Putamen (tissue), 1 donor: ENCODE results near the gene SELENOF.
"Not testable (repeated sequence)": the region's sequence is repeated elsewhere in the genome, so short reads cannot be mapped to it uniquely, and the experiment has no call there.

ENCODE experiments used
- DNase-seq: peaks from one replicate; pipeline ENCODE4 v3.0.0-alpha.2; 2016; ENCODE audit warnings: low spot score

Gene SELENOF

DNA sequence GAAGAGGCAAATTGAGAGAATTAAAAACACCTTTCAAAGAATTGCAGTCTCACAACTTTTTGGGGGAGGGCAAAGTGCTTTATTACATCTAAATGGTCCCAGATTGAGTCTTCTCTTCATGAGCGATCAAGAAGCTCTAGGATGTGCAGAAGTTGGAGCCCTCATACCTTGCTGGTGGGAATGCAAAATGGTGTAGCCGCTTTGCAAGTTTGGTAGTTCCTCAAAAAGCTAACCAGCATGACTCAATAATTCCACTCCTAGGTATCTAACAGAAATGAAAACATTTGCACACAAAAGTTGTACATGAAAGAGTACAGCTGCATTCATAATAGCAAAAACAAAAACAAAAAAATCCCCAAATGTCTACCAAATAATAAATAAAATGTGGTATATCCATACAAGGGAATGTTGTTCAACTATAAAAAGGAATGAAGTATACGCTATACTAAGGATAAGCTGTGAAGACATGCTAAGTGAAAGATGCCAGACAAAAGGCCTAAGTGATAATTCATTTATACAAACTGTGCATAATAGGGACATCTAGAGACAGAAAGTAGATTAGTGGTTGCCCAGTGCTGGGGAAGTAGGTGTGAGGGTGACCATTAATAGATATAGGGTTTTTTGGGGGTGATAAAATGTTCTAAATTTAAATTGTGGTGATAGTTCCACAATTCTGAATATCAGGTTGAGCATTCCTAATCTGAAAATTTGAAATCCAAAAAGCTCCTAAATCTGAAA, 55.2 kb downstream of the SELENOF start:
- no peak for DNase-seq

DNA sequence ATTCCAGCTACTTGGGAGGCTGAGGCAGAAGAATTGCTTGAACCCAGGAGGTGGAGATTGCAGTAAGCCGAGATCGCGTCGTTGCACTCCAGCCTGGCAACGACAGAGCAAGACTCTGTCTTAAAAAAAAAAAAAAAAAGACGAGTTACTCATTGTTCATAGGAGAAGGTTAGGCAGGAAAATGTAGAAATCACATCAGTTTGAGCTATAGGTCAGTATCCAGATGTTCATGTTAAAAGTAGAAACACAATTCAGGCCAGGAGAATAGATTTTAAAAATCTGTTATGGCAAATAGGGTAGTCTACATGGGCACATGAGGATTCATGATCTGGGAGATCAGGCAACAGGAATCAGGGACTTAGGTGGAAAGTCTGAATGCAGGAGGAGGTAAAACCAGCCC, 57.7 kb downstream of the SELENOF start:
- no peak for DNase-seq

DNA sequence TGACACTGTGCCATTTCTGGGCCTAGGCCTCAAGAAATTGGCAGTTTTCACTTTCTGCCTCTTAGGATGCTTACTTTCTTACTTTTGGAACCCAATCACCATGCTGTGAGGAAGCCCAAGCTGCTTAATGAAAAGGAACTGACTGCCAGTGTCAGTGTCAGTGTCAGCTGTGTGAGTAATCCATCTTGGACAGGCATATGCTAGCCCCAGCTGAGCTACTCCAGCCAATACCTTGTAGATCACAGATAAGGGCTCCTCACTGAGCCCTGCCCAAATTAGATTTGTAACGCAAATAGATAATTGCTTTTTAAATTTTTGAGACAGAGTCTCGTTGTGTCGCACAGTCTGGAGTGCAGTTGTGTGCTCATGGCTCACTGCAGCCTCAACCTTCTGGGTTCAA, 59.6 kb downstream of the SELENOF start:
- DNase-seq, result no peak

DNA sequence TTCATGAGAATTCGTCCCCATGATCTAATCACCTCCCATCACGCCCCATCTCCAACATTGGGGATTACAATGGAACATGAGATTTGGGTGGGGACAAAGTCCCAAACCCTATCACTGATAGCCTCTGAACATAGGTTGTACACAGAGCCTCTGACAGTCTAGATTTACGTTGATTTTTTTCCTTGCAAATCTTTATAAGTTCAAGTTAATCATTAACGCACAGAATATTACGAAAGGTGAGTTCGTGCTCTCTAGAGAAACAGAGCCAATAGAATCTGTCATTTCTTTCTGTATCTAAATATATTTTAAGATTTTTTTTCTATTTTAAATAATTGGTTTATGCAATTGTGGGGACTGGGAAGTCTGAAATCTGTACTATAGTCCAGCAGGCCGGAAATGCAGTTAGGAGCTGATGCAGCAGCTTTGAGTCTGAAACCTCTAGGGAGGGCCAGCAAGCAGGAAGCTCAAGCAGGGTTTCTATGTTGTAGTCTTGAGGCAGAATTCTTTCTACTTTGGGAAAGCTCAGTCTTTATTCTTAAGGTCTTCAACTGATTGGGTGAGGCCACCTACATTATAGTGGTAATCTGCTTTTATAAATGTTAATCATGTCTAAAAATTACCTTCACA, 61.0 kb downstream of the SELENOF start:
- DNase-seq, result no peak

DNA sequence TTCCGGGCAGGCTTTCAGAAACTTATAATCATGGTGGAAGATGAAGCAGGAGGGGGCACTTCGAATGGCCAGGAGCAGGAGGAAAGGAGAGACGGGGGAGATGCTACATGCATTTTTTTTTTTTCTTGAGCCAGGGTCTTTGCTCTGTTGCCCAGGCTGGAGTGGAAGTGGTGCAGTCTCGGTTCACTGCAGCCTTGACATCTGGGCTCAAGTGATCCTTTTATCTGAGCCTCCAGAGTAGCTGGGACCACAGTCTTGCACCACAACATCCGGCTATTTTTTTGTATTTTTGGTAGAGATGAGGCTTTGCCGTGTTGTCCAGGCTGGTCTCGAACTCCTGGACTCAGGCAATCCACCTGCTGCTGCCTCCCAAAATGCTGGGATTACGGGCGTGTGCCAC, 61.6 kb downstream of the SELENOF start:
- no peak for DNase-seq

DNA sequence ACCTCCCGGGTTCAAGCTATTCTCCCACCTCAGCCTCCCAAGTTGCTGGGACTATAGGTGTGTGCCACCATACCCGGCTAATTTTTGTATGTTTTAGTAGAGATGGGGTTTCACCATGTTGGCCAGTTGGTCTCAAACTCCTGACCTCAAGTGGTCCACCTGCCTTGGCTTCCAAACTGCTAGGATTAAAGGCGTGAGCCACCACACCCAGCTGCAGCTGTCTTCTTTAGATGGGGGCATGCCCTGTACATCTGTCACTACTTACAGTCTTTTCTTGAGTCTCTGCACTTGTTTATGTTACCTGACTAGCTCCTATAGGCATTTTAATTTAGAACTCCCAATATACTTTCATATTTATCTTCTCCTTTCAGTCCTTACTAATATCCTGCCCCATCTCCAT, 64.2 kb downstream of the SELENOF start:
- DNase-seq, result no peak

DNA sequence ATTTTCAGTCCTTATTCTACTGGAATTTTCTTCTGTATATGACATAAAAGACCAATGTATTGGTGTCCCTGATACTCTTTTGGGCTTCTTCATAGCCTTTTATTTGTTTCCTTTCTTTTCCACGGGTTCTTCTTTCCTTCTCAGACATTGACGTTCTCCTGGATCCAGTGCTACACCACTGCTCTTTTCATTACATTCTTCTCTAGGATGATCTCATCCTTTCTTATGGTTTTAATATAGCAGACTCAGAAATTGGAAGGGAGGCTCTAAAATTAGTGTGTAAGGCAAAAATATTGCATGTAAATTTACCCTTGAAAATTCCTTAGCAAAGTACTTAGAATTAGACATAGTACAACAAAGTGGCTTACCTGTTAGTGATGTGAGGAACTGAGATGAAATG, 65.3 kb downstream of the SELENOF start:
- DNase-seq, result no peak

DNA sequence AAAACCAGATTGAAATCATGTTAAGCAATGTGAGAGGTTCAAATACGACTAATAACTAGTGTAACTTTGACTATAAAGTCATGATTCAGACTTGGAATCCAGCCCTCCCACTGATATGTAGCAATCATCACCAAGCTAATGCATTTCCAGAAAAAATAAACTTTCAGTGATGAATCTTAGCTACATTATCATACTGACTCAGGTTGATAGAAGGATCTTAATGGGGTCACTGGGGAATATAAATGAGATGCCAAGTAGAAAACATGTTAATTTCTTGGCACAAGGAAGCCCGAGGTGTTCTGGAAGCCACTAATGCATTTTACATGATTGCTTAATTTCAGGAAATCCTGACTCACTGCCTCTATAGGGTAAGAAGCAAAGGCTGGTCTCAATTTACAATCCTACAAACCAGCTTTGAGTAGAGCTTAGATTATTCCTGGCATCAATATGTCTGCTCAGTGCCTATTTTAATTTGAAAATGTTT, 67.7 kb downstream of the SELENOF start:
- no peak for DNase-seq

DNA sequence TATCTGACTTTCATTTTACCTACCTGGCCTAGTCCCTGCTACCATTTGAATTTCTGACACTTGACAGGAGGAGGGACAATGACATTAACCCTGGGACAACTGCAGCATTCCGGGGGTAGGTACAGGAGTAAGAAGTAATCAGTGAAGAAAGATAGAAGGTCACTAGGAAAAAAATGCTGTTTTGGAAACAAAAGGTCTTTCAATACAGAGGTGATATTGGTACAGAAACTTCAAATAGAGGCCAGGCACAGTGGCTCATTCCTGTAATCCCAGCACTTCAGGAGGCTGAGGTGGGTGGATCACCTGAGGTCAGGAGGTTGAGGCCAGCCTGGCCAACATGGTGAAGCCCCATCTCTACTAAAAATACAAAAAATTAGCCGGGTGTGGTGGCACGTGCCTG, 68.4 kb downstream of the SELENOF start:
- DNase-seq, result no peak

DNA sequence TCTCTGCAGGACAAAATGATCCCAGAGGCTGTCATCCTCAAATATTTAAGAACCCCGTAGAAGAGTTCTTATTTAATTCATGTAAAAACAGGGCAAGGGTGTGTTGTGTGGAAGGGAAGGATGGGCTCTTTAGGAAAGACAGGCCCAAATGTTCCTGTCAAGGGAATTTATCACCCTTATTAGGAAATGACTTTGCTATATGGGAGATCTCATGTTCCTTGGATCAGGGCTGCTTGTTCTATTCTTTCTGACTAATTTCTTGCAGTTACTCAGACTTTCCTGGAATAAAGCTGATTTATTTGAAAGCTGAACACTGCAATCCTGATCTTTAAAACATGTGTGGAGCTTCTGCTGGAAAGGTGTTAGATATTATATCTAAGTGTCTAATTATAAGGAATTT, 72.8 kb downstream of the SELENOF start:
- no peak for DNase-seq

DNA sequence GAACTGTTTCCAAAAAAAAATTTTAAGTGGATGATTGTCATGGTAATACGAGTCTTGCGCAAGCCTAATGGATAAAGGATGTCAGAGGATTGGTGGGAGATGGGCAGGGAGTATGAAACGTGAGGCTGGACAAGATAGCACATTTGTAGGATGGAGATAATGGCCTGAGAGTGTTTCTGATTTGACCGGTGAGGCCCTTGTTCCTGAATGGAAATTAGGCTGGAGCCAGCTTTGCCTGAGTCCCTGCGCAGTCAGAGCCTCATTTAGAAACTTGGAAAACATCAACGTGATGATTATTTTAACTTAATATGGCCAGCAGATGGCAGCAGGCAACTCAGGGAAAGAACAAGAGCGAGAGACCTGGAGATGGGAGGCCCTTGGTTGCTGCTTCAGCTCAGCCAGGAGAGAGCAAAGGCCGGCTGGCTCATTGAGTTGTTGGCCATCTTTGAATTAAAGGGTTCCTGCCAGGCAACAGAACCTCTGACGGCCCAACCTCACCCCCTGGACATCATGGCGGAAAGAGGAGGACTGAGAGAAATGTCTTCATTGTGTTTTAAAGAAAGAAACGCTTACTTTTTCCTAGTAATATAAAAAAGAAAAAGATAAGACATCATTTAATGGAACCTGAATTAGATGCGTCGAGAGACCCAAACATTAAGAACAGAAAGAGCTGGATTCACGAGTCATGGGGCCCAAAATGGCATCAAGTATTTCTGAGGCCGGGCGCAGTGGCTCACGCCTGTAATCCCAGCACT, 80.3 kb downstream of the SELENOF start:
- peak; percentile 76 for DNase-seq

DNA sequence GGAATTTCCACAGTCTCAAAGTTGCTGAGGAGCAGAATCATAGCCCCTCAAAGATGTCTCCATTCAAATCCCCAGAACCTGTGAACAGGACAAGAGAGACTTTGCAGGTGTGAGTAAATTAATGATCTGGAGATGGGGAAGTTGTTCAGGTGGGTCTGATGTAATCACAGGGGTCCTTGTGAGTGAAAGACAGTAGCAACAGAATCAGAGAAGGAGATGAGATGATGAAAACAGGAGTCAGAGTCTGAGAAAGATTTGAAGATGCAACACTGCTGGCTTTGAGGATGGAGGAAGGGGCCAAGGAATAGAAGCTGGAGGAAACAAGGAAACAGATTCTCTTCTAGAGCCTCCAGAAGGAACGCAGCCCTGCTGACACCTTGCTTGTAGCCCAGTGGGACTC, 81.5 kb downstream of the SELENOF start:
- no peak for DNase-seq

DNA sequence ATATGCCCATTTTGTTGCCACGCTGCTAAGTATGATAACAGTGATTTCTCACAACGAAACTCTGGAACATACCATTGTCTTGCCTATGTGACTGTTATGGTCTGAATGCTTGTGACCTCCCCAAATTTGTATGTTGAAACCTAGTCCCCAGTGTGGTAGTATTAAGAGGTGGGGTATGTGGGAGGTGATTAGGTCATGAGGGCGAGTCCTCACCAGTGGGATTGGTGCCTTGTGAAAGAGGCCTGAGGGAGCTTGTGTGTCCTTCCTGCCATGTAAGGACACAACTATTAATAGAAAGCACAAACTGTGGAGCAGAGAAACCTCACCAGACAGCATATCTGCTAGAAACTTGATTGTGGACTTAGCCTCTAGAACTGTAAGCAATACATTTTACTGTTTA, 84.6 kb downstream of the SELENOF start:
- DNase-seq, result no peak

DNA sequence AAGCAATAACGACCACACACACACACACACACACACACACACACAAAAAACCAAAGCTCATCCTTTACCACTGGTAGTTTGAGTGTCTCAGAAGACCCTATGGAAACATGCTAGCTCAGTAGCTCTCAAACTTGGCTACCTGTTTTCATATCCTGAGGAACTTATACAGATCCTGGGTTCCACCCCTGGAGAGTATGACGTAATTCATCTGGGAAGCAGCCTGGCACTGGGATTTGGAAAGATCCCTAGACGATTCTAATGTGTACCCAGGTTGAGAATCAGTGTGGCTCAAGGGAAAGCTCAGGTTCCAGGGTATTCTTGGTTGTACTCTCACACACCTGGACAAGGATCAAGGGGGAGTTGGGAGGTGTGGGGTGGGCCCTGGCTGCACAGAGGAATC, 85.9 kb downstream of the SELENOF start:
- DNase-seq, result no peak

DNA sequence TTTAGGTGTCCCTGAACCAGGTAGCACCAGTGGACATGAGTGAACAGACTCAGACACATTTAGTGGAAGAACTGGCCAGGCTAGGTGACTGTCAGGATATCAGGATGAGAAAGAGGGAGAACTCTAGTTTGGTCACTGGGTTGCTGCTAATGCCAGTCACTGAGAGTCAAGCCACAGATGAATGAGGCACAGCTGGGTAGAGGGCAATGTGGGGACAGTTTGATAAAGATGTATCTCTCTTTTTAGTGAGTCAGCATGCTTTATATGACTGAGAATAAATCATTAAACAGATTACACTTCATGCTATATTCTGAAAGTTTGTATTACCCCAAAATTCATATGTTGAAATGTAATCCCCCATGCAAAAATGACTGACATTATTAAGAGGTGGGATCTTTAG, 87.1 kb downstream of the SELENOF start:
- no peak for DNase-seq

DNA sequence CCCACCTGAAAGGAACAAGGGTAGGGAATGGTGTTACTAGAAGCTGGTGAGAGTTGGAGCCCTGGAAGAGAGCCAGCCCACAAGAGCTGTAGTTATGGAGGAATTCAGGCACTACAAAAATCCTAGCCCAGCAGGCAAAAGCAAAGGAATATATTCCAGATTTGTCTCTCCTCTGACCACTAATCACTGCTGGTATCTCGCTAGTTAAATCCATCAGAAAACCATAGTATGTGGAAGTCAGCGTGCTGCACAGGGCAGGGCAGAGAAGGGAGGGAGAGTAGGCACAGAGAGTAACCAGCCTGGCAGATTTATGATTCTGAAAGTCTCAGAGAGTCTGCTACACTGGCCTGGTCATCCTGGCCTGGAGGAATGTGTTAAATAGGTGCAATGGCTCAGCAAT, 88.6 kb downstream of the SELENOF start:
- no peak for DNase-seq

DNA sequence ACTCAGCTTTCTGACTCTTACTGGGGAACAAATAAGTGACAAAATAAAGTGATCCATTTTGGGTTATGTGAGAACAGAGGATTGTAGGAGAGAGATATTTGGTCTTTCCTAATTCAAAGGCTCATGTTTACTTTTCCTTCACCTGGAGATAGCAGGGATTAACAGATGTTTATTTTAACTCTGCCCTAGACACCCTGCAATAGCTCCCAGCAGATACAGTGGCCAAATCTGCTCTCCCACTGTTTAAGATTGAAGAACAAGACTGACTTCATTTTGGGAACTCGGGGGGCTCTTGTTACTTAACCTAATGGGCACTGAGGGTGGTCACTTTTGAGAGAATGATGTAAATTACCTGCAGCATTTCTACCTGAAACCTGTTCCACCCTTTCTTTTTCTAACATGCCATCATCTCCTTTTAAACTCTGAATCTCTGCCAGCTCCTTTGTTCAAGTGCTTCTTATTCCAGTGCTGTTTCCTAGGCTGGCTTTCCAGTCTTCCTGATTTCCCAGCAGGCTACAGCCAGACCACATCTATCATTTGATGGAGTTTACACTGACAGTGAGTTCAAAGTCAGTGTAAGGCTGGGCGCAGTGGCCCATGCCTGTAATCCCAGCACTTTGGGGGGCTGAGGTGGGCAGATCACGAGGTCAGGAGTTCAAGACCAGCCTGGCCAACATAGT, 90.0 kb downstream of the SELENOF start:
- no peak for DNase-seq

DNA sequence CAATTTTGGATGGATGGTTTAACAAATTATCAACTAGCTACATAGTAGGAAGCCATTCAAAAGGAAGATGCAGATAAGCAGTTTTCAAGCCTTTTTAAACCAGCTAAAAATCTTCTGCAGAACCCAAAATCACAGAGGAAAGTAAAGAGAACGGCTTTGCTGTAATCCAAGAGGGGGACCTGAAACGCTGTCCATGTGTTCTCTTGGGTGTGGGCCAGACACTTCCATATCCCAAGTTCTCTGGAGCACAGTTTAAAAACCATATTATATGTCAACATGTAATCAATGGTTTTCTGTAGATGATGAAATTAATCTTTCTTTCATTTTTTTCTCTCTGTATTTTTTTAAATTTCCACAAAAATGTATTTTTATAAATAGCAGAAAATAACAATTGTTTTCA, 90.5 kb downstream of the SELENOF start:
- DNase-seq, result no peak

DNA sequence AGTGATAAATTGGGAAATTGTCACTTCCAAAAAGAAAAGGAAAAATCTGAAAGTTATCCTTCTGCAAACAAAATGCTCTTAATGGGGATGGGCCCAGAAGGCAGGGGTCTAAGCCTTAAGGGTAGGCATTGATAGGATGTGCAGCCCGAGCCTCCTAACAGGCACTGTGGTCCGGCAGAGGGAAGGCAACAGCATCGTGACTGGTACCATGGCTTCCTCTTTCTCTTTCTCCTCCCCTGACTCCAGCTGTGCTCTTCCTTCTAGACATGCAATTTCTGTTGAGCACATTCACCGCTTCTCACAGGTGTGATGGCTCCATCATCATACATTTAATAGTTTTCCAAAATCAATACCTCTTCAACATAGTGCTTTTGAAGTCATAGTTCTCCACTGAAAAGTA, 91.5 kb downstream of the SELENOF start:
- no peak for DNase-seq

DNA sequence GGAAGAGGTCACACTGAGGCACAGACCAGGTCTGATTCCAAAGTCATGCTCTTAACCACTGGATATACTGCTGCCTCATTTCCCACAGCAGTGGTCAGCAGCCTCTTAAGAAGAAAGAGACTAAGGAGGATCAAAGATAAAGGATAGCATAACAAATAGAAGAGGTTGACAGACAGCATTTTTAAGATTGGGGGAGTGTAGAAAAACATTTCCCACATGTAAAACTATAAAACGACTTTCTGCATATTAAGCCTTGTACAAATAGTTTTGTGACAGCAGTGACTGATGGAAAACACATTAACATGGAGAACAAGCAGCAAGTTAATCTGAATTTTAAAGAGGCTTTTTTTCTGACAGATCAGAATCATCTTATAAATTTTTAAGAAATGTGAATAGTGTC, 92.0 kb downstream of the SELENOF start:
- DNase-seq, result no peak

DNA sequence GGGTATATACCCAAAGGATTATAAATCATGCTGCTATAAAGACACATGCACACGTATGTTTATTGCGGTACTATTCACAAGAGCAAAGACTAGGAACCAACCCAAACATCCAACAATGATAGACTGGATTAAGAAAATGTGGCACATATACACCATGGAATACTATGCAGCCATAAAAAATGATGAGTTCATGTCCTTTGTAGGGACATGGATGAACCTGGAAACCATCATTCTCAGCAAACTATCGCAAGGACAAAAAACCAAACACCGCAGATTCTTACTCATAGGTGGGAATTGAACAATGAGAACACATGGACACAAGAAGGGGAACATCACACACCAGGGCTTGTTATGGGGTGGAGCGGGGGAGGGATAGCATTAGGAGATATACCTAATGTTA, 94.0 kb downstream of the SELENOF start:
- DNase-seq, result not testable (repeated sequence)

DNA sequence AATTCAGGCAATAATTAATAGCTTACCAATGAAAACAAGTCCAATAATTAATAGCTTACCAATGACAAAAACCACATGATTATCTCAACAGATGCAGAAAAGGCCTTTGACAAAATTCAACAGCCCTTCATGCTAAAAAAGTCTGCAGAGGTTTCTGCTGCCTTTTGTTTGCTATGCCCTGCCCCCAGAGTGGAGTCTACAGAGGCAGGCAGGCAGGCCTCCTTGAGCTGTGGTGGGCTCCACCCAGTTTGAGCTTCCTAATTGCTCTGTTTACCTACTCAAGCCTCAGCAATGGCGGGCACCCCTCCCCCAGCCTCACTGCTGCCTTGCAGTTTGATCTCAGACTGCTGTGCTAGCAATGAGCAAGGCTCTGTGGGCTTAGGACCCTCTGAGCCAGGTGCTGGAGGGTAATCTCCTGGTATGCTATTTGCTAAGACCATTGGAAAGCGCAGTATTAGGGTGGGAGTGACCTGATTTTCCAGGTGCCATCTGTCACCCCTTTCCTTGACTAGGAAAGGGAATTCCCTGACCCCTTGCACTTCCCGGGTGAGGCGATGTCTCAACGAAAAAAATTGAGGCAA, 96.6 kb downstream of the SELENOF start:
- DNase-seq, result not testable (repeated sequence)
